Gastroesophageal sphincter (tissue), 4 donors: ENCODE measurements around the gene PGBD5. TPM values are rescaled to one million over a fixed set of nuclear protein-coding genes. Genes with fewer than 3 reads are reported as not detected.

Experiments used
- ATAC-seq: fragments of 150-250 bp; one replicate; pipeline ENCODE4 v1.9.1; 2016; ENCODE audit warnings: mild to moderate bottlenecking, moderate library complexity
- H3K27ac ChIP-seq, 4 donors: fragments of 200-600 bp; sonication (generic) in 3 of 4; 1 replicate in 3 of 4; 2 replicates in 1 of 4; pipeline ENCODE4 v1.5.1; 2016 to 2019
- H3K27me3 ChIP-seq: fragments of 200-600 bp; sonication (generic); one replicate; pipeline ENCODE4 v1.5.1; 2019
- H3K36me3 ChIP-seq, 2 donors: fragments of 200-600 bp; sonication (generic); one replicate each; pipeline ENCODE4 v1.5.1; 2019; ENCODE audit warnings: control low read depth in 1 of 2
- H3K4me1 ChIP-seq, 3 donors: fragments of 200-600 bp; sonication (generic); 1 replicate in 2 of 3; 2 replicates in 1 of 3; pipeline ENCODE4 v1.5.1; 2016 to 2019; ENCODE audit warnings: control low read depth in 2 of 3
- H3K4me3 ChIP-seq, 2 donors: fragments of 200-600 bp; sonication (generic); one replicate each; pipeline ENCODE4 v1.5.1; 2019; ENCODE audit warnings: mild to moderate bottlenecking in 1 of 2, moderate library complexity in 1 of 2
- H3K9me3 ChIP-seq, 3 donors: fragments of 200-600 bp; sonication (generic); one replicate each; pipeline ENCODE4 v1.5.1; 2017 to 2019; ENCODE audit warnings: control low read depth in 2 of 3
- EP300 ChIP-seq: sonication (generic); formaldehyde crosslinking; IDR thresholded peaks from one replicate; pipeline ENCODE4 v1.6.1; 2017; ENCODE audit warnings: antibody characterized with exemption, mild to moderate bottlenecking
- POLR2A ChIP-seq, 2 donors: fragments of 450-650 bp; IDR thresholded peaks; one replicate each; pipeline ENCODE4 v1.6.1; 2017; ENCODE audit warnings: antibody characterized with exemption in 2 of 2, mild to moderate bottlenecking in 2 of 2, moderate library complexity in 1 of 2
- POLR2AphosphoS5 ChIP-seq: sonication (generic); formaldehyde crosslinking; IDR thresholded peaks from one replicate; pipeline ENCODE4 v1.6.1; 2017; ENCODE audit warnings: antibody characterized with exemption
- WGBS, 2 donors: methylation state at CpG; one replicate each; pipeline ENCODE4 v1.1.5; 2018; ENCODE audit warnings: low coverage in 1 of 2; 5-methylcytosine and 5-hydroxymethylcytosine counted together
- total RNA-seq, 4 donors: library from RNA; depleted of rRNA; stranded (reverse); fragments of >200 nt; gene quantifications; one replicate each; pipeline ENCODE4 v1.1.0, GENCODE V29; 2016
- TF ChIP-seq, protein P1 (sequence below), 4 experiments: fragments of 200-600 bp in 2 of 4; fragments of 450-650 bp in 2 of 4; sonication (generic) in 1 of 4; IDR thresholded peaks; one replicate each; pipeline ENCODE4 v1.5.1; 2017 to 2019; ENCODE audit warnings: antibody characterized with exemption in 4 of 4, mild to moderate bottlenecking in 2 of 4, moderate library complexity in 2 of 4

The PGBD5 gene
- total RNA-seq, 4 donors from 2014 or later: 0.15 to 1.1 (median 0.33) TPM

DNA sequence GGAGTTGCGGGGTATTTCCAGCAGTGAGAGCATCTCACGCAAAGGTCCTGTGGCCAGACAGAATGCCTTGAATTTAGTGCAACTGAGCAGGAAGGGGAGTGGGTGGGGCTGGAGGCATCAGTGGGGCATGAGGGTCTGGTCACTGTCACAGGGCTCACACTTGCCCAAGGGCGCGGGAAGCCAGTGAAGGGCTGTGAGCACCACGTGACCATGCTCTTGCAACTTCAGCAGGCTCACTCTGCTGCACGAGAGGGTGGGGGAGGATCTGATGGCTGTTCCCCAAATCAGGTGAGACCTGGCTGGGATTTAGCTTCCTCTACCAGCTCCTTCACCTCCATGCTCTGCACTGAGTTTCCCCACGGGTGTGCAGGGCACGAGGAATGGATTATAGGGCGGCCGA is 64.2 kb downstream of the PGBD5 start:
- TF ChIP-seq, protein P1, sequence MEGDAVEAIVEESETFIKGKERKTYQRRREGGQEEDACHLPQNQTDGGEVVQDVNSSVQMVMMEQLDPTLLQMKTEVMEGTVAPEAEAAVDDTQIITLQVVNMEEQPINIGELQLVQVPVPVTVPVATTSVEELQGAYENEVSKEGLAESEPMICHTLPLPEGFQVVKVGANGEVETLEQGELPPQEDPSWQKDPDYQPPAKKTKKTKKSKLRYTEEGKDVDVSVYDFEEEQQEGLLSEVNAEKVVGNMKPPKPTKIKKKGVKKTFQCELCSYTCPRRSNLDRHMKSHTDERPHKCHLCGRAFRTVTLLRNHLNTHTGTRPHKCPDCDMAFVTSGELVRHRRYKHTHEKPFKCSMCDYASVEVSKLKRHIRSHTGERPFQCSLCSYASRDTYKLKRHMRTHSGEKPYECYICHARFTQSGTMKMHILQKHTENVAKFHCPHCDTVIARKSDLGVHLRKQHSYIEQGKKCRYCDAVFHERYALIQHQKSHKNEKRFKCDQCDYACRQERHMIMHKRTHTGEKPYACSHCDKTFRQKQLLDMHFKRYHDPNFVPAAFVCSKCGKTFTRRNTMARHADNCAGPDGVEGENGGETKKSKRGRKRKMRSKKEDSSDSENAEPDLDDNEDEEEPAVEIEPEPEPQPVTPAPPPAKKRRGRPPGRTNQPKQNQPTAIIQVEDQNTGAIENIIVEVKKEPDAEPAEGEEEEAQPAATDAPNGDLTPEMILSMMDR (IDR thresholded peaks at IDR 0.05): no peak
- TF ChIP-seq EP300: no peak
- TF ChIP-seq POLR2A (IDR thresholded peaks at IDR 0.05): no peak
- TF ChIP-seq POLR2AphosphoS5: no peak
- no peaks in the 10 kb centered on the region for H3K4me1 ChIP-seq
- 89 to 100% methylated on average over 2 to 4 of the region's 10 CpGs for WGBS, 2 donors
- H3K27ac ChIP-seq: no peak overlapping the region
- peaks cover 24% of the 10 kb centered on the region for H3K27me3 ChIP-seq
- no peaks in the 10 kb centered on the region for H3K9me3 ChIP-seq
- no peak for ATAC-seq
- no peaks in the 10 kb centered on the region for H3K36me3 ChIP-seq
- no peak overlapping the region for H3K4me3 ChIP-seq

DNA sequence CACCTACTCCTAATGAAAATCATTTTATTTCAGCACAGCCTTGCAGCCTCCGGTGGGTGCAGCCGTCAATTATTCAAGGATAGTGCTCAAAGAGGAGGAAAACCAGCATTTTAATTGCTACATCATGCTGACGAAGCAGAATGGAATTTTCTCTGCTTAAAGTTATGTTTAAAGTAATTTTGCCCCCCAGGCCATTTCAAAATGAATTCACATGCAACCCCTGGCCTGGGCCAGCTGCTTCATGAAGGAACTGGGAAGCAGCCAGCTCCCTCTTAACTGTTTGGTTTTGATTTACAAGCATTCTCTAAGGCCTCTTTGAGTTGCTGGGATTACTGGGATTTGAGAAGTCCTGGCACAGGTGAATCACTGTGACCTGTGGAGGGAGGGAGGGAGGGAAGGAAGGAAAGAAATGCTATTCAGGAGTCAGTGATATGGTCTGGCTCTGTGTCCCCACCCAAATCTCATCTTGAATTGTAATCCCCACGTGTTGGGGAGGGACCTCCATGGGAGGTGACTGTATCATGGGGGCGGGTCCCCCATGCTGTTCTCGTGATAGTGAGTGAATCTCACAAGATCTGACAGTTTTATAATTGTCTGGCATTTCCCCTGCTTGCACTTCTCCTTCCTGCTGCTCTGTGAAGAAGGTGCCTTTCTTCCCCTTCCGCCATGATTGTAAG is 66.0 kb downstream of the PGBD5 start:
- WGBS, 2 donors: 61 to 73% methylated on average over 3 to 7 of the region's 7 CpGs
- Histone ChIP-seq H3K36me3 (no peaks in the 10 kb centered on the region), H3K27ac (no peak overlapping the region), H3K27me3 (peaks cover 24% of the 10 kb centered on the region), H3K4me3 (no peak overlapping the region), H3K4me1 (no peaks in the 10 kb centered on the region), H3K9me3 (no peaks in the 10 kb centered on the region)
- no peak for ATAC-seq
- TF ChIP-seq POLR2AphosphoS5: no peak
- TF ChIP-seq POLR2A (IDR thresholded peaks at IDR 0.05): no peak
- TF ChIP-seq EP300: no peak
- TF ChIP-seq, protein P1 (IDR thresholded peaks at IDR 0.05): no peak

DNA sequence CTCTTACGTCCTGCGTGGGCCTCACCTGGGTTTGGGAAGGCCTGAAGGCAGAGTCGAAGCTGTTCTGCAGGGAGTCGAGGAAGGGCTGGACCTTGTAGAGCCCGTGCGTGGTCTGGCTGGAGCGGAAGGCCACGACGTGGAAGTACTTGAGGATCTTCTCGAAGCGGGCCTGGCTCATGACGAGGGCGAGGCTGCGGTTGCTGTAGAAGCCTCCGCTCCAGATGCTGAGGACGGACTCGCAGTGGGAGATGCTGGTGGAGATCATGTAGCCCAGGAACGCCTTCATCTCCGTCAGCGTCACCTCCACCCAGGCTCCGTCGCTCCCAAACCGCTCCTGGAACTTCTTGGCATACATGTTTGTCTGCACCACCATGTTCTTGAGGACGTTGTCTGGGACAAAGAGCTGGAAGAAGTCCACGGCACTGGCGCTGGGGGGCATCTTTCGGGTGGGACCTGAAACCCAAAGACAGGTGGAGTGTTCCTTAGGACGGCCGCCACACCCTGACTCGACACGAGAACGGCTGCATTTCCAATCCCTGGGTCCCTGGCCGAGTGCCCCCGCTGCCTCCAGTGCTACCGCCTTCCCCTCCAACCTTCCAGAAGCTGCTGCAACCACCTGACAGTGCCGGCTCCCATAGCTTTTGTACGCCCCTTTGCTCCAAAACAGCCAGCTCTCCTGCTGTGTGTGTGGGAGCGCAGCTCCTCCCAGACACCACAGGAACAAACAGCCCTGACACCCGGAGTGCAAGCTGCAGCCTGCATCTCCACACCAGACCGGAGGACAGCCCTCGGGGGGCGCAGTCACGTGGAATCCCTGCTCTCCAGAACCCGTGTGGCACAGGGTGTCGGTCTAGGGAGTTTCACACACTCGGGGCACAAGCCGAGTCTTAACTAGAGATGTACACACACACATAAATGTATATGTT is 69.0 kb downstream of the PGBD5 start:
- TF ChIP-seq POLR2A (IDR thresholded peaks at IDR 0.05): no peak
- no peak for TF ChIP-seq EP300
- no peak for TF ChIP-seq POLR2AphosphoS5
- TF ChIP-seq, protein P1 (IDR thresholded peaks at IDR 0.05): no peak
- WGBS, 2 donors: 89 to 90% methylated on average over 7 to 31 of the region's 47 CpGs
- no peaks in the 10 kb centered on the region for H3K4me1 ChIP-seq

DNA sequence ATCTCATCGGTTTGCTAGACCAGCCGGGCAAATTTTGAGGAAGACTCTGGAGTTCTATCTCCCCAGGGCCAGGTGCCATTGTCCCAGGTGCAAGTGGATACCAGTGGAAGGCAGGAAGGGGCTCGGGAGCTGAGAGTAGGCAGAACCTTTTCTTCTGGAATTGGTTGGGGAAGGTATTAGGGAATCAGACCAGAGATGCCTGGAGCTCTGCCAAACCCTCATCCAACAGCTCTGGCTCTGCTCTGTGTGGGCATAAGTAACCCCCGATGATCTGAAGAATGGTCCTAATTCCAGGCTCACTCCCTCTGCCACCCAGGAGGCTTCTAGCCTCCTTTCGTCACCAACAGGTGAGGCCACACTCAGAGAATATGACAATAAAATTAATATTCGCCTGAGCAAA is 69.9 kb downstream of the PGBD5 start:
- no peak for ATAC-seq
- no peak for TF ChIP-seq EP300
- no peak for TF ChIP-seq POLR2A (IDR thresholded peaks at IDR 0.05)
- TF ChIP-seq POLR2AphosphoS5: no peak
- TF ChIP-seq, protein P1 (IDR thresholded peaks at IDR 0.05): no peak
- WGBS, 2 donors: 83 to 84% methylated on average over 2 to 3 of the region's 6 CpGs

More for the DNA sequence above, 69.0 kb downstream of the PGBD5 start:
- Histone ChIP-seq H3K27me3 (peaks cover 8% of the 10 kb centered on the region), H3K9me3 (no peaks in the 10 kb centered on the region), H3K4me3 (no peak overlapping the region), H3K36me3 (no peaks in the 10 kb centered on the region), H3K27ac (no peak overlapping the region)
- ATAC-seq: no peak

More for the DNA sequence above, 69.9 kb downstream of the PGBD5 start:
- Histone ChIP-seq H3K4me1 (no peaks in the 10 kb centered on the region), H3K27me3 (peaks cover 8% of the 10 kb centered on the region), H3K36me3 (no peaks in the 10 kb centered on the region), H3K27ac (no peak overlapping the region), H3K4me3 (no peak overlapping the region), H3K9me3 (no peaks in the 10 kb centered on the region)
